Tibial artery (tissue), 4 donors: ENCODE measurements around the gene ZBTB43.

Experiments used
- DNase-seq, 2 donors: peaks; one replicate each; pipeline ENCODE4 v3.0.0-alpha.2; 2019
- H3K27ac ChIP-seq, 2 donors: fragments of 200-600 bp; sonication (generic) in 1 of 2; 1 replicate in 1 of 2; 2 replicates in 1 of 2; pipeline ENCODE4 v1.5.1; 2018 to 2019; ENCODE audit warnings: mild to moderate bottlenecking in 1 of 2
- H3K27me3 ChIP-seq, 2 donors: fragments of 200-600 bp; sonication (generic) in 1 of 2; one replicate each; pipeline versions ENCODE4 v1.5.1 to v1.6.0; 2016 to 2019
- H3K36me3 ChIP-seq, 3 donors: fragments of 200-600 bp; sonication (generic) in 2 of 3; one replicate each; pipeline ENCODE4 v1.5.1; 2016 to 2019; ENCODE audit warnings: mild to moderate bottlenecking in 2 of 3
- H3K4me1 ChIP-seq, 4 donors: fragments of 200-600 bp; sonication (generic) in 2 of 4; 1 replicate in 3 of 4; 2 replicates in 1 of 4; pipeline ENCODE4 v1.5.1; 2016 to 2019
- H3K4me3 ChIP-seq, 2 donors: fragments of 200-600 bp; sonication (generic) in 1 of 2; 1 replicate in 1 of 2; 2 replicates in 1 of 2; pipeline ENCODE4 v1.5.1; 2018 to 2019; ENCODE audit warnings: mild to moderate bottlenecking in 2 of 2
- H3K9me3 ChIP-seq, 3 donors: fragments of 200-600 bp; sonication (generic) in 1 of 3; one replicate each; pipeline ENCODE4 v1.5.1; 2016 to 2019
- intact Hi-C: fragments of 100-400 bp; cut with DNase I; formaldehyde crosslinking; loops from one replicate; pipeline ENCODE4 v1.15.0; 2023; ENCODE audit warnings: low total_unique reads
- TF ChIP-seq, protein P1 (sequence below), 2 experiments: fragments of 200-600 bp in 1 of 2; fragments of 450-650 bp in 1 of 2; IDR thresholded peaks; one replicate each; pipeline ENCODE4 v1.5.1; 2017 to 2019; ENCODE audit warnings: antibody characterized with exemption in 2 of 2, mild to moderate bottlenecking in 1 of 2, moderate library complexity in 1 of 2

The ZBTB43 gene

DNA sequence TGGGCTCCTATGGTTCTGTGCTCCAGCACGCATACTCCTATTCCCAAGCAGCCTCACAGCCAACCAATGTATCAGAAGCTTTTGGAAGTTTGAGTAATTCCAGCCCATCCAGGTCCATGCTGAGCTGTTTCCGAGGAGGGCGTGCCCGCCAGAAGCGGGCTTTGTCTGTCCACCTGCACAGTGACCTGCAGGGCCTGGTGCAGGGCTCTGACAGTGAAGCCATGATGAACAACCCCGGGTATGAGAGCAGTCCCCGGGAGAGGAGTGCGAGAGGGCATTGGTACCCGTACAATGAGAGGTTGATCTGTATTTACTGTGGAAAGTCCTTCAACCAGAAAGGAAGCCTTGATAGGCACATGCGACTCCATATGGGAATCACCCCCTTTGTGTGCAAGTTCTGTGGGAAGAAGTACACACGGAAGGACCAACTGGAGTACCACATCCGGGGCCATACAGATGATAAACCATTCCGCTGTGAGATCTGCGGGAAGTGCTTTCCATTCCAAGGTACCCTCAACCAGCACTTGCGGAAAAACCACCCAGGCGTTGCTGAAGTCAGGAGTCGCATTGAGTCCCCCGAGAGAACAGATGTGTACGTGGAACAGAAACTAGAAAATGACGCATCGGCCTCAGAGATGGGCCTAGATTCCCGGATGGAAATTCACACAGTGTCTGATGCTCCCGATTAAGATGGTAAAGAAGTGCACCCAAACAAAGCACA lies 75.5 kb downstream of the ZBTB43 start:
- H3K4me3 ChIP-seq: no peak overlapping the region
- TF ChIP-seq, protein P1, sequence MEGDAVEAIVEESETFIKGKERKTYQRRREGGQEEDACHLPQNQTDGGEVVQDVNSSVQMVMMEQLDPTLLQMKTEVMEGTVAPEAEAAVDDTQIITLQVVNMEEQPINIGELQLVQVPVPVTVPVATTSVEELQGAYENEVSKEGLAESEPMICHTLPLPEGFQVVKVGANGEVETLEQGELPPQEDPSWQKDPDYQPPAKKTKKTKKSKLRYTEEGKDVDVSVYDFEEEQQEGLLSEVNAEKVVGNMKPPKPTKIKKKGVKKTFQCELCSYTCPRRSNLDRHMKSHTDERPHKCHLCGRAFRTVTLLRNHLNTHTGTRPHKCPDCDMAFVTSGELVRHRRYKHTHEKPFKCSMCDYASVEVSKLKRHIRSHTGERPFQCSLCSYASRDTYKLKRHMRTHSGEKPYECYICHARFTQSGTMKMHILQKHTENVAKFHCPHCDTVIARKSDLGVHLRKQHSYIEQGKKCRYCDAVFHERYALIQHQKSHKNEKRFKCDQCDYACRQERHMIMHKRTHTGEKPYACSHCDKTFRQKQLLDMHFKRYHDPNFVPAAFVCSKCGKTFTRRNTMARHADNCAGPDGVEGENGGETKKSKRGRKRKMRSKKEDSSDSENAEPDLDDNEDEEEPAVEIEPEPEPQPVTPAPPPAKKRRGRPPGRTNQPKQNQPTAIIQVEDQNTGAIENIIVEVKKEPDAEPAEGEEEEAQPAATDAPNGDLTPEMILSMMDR (IDR thresholded peaks at IDR 0.05): no peak
- H3K4me1 ChIP-seq: peaks cover 0 to 4% (median 2%) of the 10 kb centered on the region in 4 donors
- no peak for DNase-seq
- no peaks in the 10 kb centered on the region for H3K27me3 ChIP-seq
- no peaks in the 10 kb centered on the region for H3K9me3 ChIP-seq
- intact Hi-C loops: no loop called here
- no peak overlapping the region for H3K27ac ChIP-seq
- peaks cover 26 to 36% (median 30%) of the 10 kb centered on the region in 3 donors for H3K36me3 ChIP-seq

DNA sequence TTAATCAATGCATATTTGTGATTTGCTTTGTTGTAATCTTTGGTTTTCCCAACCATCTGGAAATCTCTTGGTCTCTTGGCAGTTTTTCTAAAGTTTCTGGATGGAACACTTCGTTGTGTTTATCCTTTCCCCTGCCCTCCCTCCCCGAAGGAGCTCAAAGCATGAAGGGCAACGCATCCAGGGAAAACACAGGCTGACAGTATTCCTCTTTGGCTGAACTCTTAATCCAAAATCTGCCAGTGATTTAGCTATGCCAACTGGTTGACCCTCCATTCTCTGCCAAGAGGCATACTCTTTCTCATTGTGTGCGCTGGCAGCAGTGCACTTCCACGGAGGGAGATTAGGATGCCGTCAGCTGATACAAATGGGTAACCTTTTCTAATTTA lies 76.1 kb downstream of the ZBTB43 start:
- Histone ChIP-seq H3K36me3 (peaks cover 26 to 40% (median 30%) of the 10 kb centered on the region in 3 donors), H3K4me1 (no peaks in the 10 kb centered on the region), H3K27me3 (no peaks in the 10 kb centered on the region), H3K4me3 (no peak overlapping the region), H3K27ac (no peak overlapping the region), H3K9me3 (no peaks in the 10 kb centered on the region)
- no peak for DNase-seq
- TF ChIP-seq, protein P1 (IDR thresholded peaks at IDR 0.05): no peak
- intact Hi-C loops: no loop called here

GRCh38 chr9:126882746-126883145 lies 77.9 kb downstream of the ZBTB43 start:
- Histone ChIP-seq H3K4me1 (no peaks in the 10 kb centered on the region), H3K4me3 (no peak overlapping the region), H3K27me3 (no peaks in the 10 kb centered on the region), H3K27ac (no peak overlapping the region), H3K9me3 (no peaks in the 10 kb centered on the region), H3K36me3 (peaks cover 26 to 50% (median 30%) of the 10 kb centered on the region in 3 donors)
- TF ChIP-seq, protein P1 (IDR thresholded peaks at IDR 0.05): no peak
- no peak for DNase-seq
- intact Hi-C loops: no loop called here

GRCh38 chr9:126883636-126884035 lies 78.8 kb downstream of the ZBTB43 start:
- Histone ChIP-seq H3K27me3 (no peaks in the 10 kb centered on the region), H3K36me3 (peaks cover 26 to 50% (median 30%) of the 10 kb centered on the region in 3 donors), H3K4me3 (no peak overlapping the region), H3K9me3 (no peaks in the 10 kb centered on the region), H3K27ac (no peak overlapping the region), H3K4me1 (no peaks in the 10 kb centered on the region)
- intact Hi-C loops: no loop called here
- no peak for DNase-seq
- TF ChIP-seq, protein P1 (IDR thresholded peaks at IDR 0.05): no peak

DNA sequence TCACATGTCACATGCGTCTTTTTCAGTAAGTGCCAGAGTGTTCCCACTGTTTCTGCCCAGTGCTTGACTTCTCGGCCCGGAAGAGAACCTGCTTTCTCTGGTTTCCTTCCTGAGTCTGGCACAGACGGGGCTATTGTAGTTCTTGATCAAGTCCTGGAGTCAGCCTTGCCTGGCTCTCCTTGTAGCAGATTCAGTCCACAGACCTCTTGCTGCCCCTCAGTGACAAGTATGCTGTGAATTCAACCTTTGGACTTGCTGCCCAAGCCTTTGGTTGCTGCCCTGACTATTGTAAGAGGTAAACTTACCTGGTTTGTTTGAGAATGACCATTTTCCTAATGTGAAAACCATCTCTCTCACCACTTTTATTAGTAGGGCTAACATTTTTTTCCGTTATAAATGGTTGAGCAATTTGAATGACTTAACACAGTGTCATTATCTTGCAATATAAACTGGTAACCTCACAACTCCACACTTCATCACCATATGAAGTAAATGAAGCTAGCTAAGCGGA lies 80.3 kb downstream of the ZBTB43 start:
- H3K4me3 ChIP-seq: no peak overlapping the region
- TF ChIP-seq, protein P1 (IDR thresholded peaks at IDR 0.05): no peak
- DNase-seq: no peak
- no peaks in the 10 kb centered on the region for H3K4me1 ChIP-seq
- intact Hi-C loops: no loop called here
- H3K36me3 ChIP-seq: peaks cover 16 to 40% (median 20%) of the 10 kb centered on the region in 3 donors
- no peak overlapping the region for H3K27ac ChIP-seq
- no peaks in the 10 kb centered on the region for H3K27me3 ChIP-seq
- no peaks in the 10 kb centered on the region for H3K9me3 ChIP-seq
